HEK293T (cell line): Measurements from ENCODE around the gene LIMK1.

ENCODE experiments used
- CTCF ChIA-PET: fragments of 350-600 bp; formaldehyde crosslinking; extraction: SDS; loops from one replicate; lab custom pipeline; 2021; ENCODE audit warnings: antibody characterized with exemption, inconsistent platforms; lab: Yijun Ruan, JAX
- POLR2A ChIA-PET: fragments of 350-600 bp; formaldehyde crosslinking; extraction: SDS; loops from one replicate; lab custom pipeline; 2020; ENCODE audit warnings: antibody characterized with exemption, inconsistent platforms; lab: Yijun Ruan, JAX
- DNase-seq: peaks from one replicate; pipeline ENCODE4 v3.0.0; 2012; ENCODE audit warnings: mixed read lengths; ENCODE audit errors: extremely low spot score
- ARNT ChIP-seq: fragments of 450-650 bp; IDR thresholded peaks from 2 replicates; pipeline ENCODE4 v1.6.1; 2017; ENCODE audit warnings: mild to moderate bottlenecking
- BHLHE40 ChIP-seq: fragments of 450-650 bp; IDR thresholded peaks from 2 replicates; pipeline ENCODE4 v1.6.1; 2016; ENCODE audit warnings: mild to moderate bottlenecking, moderate library complexity, borderline replicate concordance
- CTBP1 ChIP-seq: fragments of 450-650 bp; IDR thresholded peaks from 2 replicates; pipeline ENCODE4 v1.6.1; 2016; ENCODE audit warnings: borderline replicate concordance
- ELF4 ChIP-seq: fragments of 450-650 bp; IDR thresholded peaks from 2 replicates; pipeline ENCODE4 v1.6.1; 2017; ENCODE audit warnings: antibody characterized with exemption
- FOXA1 ChIP-seq: fragments of 450-650 bp; IDR thresholded peaks from 2 replicates; pipeline ENCODE4 v1.6.1; 2016; ENCODE audit warnings: mild to moderate bottlenecking
- FOXK2 ChIP-seq: fragments of 450-650 bp; IDR thresholded peaks from 2 replicates; pipeline ENCODE4 v1.6.1; 2016; ENCODE audit warnings: mild to moderate bottlenecking
- FOXM1 ChIP-seq: fragments of 450-650 bp; IDR thresholded peaks from 2 replicates; pipeline ENCODE4 v1.6.1; 2017; ENCODE audit warnings: mild to moderate bottlenecking, borderline replicate concordance
- HDGF ChIP-seq: fragments of 450-650 bp; IDR thresholded peaks from 2 replicates; pipeline ENCODE4 v1.6.1; 2017; ENCODE audit warnings: antibody characterized with exemption, borderline replicate concordance
- L3MBTL2 ChIP-seq: fragments of 450-650 bp; conservative IDR thresholded peaks from 2 replicates; pipeline ENCODE4 v1.6.1; 2016; ENCODE audit warnings: mild to moderate bottlenecking
- LEF1 ChIP-seq: fragments of 450-650 bp; IDR thresholded peaks from 2 replicates; pipeline ENCODE4 v1.6.1; 2017; ENCODE audit warnings: mild to moderate bottlenecking, borderline replicate concordance
- NFRKB ChIP-seq: fragments of 450-650 bp; IDR thresholded peaks from 2 replicates; pipeline ENCODE4 v1.6.1; 2016; ENCODE audit warnings: mild to moderate bottlenecking, moderate library complexity
- SP1 ChIP-seq: fragments of 450-650 bp; IDR thresholded peaks from 2 replicates; pipeline ENCODE4 v1.6.1; 2017
- SUZ12 ChIP-seq: fragments of 450-650 bp; IDR thresholded peaks from 2 replicates; pipeline ENCODE4 v1.6.1; 2016; ENCODE audit warnings: mild to moderate bottlenecking
- TARDBP ChIP-seq: fragments of 450-650 bp; IDR thresholded peaks from 2 replicates; pipeline ENCODE4 v1.6.1; 2016
- ZNF384 ChIP-seq: fragments of 450-650 bp; IDR thresholded peaks from 2 replicates; pipeline ENCODE4 v1.6.1; 2016
- TF ChIP-seq, protein P1 (sequence below): fragments of 450-650 bp; IDR thresholded peaks from 2 replicates; pipeline ENCODE4 v1.6.1; 2016

The LIMK1 gene

DNA sequence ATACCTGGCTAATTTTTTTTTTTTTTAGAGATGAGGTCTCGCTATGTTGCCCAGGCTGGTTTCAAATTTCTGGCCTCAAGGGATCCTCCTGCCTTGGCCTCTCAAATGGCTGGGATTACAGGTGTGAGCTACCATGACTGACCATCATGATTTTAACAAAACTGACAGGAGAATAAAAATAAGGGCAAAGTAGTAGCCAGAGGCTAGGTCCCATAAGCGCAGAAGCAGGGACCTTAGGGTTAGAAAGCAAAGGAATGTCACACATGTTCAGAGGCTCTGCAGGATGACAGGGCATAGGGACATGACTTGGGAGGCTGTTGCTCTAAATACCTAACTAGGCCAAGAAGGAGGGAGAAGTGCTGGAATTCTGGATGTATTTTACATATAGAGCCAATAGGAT, 5.1 kb upstream of the LIMK1 start:
- CTCF ChIA-PET: no interaction called here
- POLR2A ChIA-PET: interaction anchor here (1.6 kb wide), 1 partner anchor 96 kb away, joined by 12 read pairs; the partner anchor contains the start of gene EIF4H
- DNase-seq: no peak
- TF ChIP-seq CTBP1 (no peak), LEF1 (no peak)

DNA sequence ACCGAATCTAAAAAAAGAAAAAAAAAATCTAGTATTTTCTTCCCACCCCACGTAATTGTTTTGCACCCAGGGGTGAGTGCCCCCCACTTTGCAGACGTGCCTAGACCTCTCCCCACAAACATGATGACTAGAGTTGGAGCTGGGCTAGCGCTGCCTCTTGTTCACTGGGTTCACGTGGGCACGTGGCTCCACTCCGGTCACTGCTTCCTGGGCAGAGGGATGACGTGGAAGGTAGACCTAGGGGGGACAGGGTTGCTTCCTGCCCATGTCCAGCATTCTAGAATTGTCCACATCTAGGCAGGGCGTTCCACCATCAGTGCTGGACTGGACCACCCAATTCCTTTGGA, 861 bp upstream of the LIMK1 start:
- no peak for DNase-seq
- CTCF ChIA-PET: interaction anchor here (1.0 kb wide), 1 partner anchor 13 kb away, joined by 3 read pairs; no protein-coding TSS in a partner anchor
- TF ChIP-seq SUZ12 (no peak), NFRKB (no peak), ZNF384 (no peak), HDGF (no peak), FOXA1 (no peak)
- TF ChIP-seq, protein P1, sequence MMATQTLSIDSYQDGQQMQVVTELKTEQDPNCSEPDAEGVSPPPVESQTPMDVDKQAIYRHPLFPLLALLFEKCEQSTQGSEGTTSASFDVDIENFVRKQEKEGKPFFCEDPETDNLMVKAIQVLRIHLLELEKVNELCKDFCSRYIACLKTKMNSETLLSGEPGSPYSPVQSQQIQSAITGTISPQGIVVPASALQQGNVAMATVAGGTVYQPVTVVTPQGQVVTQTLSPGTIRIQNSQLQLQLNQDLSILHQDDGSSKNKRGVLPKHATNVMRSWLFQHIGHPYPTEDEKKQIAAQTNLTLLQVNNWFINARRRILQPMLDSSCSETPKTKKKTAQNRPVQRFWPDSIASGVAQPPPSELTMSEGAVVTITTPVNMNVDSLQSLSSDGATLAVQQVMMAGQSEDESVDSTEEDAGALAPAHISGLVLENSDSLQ: no peak
- POLR2A ChIA-PET: interaction anchor here (1.3 to 3.7 kb wide), 3 partner anchors 11 to 91 kb away, joined by 5 to 12 read pairs (median 5); partner anchors contain the start of gene EIF4H

DNA sequence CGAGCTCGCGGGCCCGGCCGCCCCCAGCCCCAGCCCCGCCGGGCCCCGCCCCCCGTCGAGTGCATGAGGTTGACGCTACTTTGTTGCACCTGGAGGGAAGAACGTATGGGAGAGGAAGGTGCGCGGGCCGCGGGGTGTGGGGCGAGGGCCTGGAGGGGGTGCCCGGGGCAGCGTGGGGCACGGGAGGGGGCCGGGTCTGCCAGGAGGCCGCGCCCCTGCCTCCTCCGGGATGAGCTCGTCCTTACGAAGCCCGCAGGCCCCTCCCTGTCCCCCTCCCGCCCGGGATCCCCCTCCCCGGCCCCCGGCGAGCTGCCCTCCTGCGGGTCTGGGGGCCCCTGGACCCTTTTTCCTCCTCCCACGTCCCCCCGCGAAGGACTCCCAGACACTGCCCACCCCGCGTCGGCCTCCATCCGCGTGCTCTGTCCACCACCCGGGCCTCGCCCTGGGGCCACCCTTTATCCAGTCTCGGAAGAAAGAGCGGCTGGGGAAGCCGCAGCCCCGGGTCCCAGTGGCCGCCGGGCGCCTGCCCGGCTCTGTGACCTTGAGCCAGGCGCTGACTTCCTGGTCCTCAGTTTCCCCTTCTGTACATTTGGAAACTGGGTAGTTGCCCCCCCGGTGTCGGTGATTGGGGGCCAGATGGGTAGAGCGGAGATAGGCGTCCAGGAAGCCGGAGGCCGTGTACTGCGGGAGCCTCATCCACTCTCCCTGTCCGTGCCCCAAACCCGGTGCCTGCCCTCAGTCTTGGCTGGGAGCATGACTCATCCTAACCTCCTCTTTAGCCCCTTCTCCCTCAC, 521 bp downstream of the LIMK1 start:
- CTCF ChIA-PET: interaction anchor here (0.5 kb wide), 1 partner anchor 81 kb away, joined by 3 read pairs; no protein-coding TSS in a partner anchor
- TF ChIP-seq L3MBTL2 (peak; percentile 76), FOXK2 (no peak)
- DNase-seq: peak; percentile 51
- POLR2A ChIA-PET: interaction anchor here (1.1 to 3.7 kb wide), 5 partner anchors 9 to 89 kb away, joined by 3 to 12 read pairs (median 5); partner anchors contain the start of gene EIF4H

DNA sequence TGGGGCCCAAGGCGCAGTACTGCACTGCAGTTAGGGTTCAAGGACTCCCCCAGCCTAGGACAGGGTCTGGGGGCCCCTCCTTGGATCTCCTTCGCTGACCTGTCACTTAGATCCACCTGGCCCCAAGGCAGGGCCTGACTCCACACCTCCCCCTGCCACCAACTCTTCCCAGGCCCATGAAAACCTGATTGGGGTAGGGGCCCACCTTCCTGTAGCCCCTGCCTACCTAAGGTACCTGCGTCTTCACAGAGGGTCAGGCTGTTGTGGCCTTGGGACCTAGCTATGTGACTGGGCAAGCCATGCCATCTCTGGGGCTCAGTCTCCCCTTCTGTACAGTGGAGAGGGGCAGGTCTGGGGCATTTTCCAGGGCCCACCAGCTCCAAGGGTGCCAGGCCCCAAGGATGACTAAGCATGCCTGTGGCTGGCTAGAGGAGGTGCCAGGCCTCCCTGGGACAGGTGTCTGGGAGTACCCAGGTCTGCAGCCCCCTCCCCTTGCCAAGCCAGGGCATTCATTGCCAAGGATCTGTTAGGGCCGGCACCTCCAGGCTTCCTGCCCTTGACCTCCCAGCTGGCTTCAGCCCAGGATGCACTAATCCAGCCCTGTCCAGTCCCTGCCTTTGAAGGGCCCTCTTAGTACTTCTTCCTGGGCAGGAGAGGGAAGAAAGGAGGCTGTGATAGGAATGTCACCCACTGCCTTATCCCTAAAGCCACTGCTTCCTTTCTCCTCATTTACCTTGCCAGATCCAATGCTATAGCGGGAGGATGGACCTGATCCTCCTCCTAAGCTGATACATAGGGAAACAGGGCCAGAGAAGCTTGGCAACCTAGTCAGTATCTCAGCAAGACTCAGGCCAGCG, 1.3 kb downstream of the LIMK1 start:
- ChIA-PET CTCF (no interaction called here), POLR2A (interaction anchor here (1.1 to 3.7 kb wide), 3 partner anchors 8 to 88 kb away, joined by 3 to 12 read pairs (median 3); partner anchors contain the start of gene EIF4H)
- DNase-seq: no peak
- TF ChIP-seq HDGF (no peak), FOXM1 (no peak), TARDBP (no peak), NFRKB (no peak), SP1 (no peak), ELF4 (no peak), SUZ12 (no peak), FOXA1 (no peak), ARNT (no peak), FOXK2 (no peak), CTBP1 (no peak), ZNF384 (no peak), LEF1 (no peak), L3MBTL2 (no peak), BHLHE40 (no peak)
- TF ChIP-seq, protein P1: no peak

DNA sequence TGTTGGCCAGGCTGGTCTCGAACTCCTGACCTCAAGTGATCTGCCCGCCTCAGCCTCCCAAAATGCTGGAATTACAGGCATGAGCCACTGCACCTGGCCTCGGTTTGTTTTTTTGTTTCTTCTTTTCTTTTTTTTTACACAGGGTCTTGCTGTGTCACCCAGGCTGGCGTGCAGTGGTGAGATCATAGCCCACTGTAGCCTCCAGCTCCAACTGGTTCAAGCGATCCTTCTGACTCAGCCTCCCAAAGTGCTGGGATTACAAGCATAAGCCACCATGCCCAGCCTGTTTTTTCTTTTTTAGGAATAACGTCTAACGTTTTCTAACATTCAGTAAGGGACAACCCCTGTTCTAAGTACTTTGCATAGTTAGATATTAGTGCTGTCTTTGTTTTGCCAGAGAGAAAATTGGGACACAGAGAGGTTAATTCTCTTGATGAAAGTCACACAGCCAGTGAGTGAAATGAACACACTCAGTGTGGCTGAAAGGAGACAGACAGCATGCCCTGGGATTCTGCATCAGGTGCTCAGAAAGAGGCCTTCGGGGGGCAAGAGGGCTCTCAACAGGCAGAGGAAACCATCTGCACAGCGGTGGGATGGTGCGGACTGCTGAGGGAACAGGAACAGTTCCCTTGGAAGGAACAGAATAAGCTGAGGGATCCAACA, 4.3 kb downstream of the LIMK1 start:
- ChIA-PET CTCF (no interaction called here), POLR2A (no interaction called here)
- DNase-seq: no peak
- TF ChIP-seq FOXA1 (no peak), NFRKB (no peak), L3MBTL2 (no peak), LEF1 (no peak), SUZ12 (no peak), ARNT (no peak), ZNF384 (no peak), FOXM1 (no peak), FOXK2 (no peak), CTBP1 (no peak), ELF4 (no peak), TARDBP (no peak), HDGF (no peak), SP1 (no peak), BHLHE40 (no peak)
- TF ChIP-seq, protein P1: no peak
